Effector memory CD8-positive, alpha-beta T cell (primary cell): ENCODE results near the gene PPP2R2C.

Experiments used
- ATAC-seq: fragments of 150-1000 bp; cut with Tn5 transposase; replicated peaks from 2 replicates; pipeline ENCODE4 v1.10.0; 2021; ENCODE audit warnings: mild to moderate bottlenecking, moderate library complexity
- DNase-seq, 3 experiments: peaks; one replicate each; pipeline ENCODE4 v3.0.0; 2021
- H3K27ac Mint-ChIP-seq, 2 donors: one replicate each; pipeline ENCODE4 v1.8.0; 2022; ENCODE audit warnings: mild to moderate bottlenecking in 2 of 2, mixed read lengths in 2 of 2, moderate library complexity in 2 of 2
- H3K27me3 Mint-ChIP-seq, 2 donors: one replicate each; pipeline ENCODE4 v1.8.0; 2022; ENCODE audit warnings: mixed read lengths in 2 of 2
- H3K36me3 Mint-ChIP-seq: one replicate; pipeline ENCODE4 v1.8.0; 2022; ENCODE audit warnings: mild to moderate bottlenecking, moderate library complexity, mixed read lengths; ENCODE audit not compliant: insufficient read depth
- H3K4me1 Mint-ChIP-seq, 2 donors: one replicate each; pipeline ENCODE4 v1.8.0; 2022; ENCODE audit warnings: low read depth in 2 of 2, mixed read lengths in 2 of 2
- H3K4me3 Mint-ChIP-seq, 2 donors: one replicate each; pipeline ENCODE4 v1.8.0; 2022; ENCODE audit warnings: mild to moderate bottlenecking in 2 of 2, mixed read lengths in 2 of 2, moderate library complexity in 2 of 2
- H3K9me3 Mint-ChIP-seq, 2 donors: one replicate each; pipeline ENCODE4 v1.8.0; 2022; ENCODE audit warnings: mixed read lengths in 2 of 2

PPP2R2C gene

DNA sequence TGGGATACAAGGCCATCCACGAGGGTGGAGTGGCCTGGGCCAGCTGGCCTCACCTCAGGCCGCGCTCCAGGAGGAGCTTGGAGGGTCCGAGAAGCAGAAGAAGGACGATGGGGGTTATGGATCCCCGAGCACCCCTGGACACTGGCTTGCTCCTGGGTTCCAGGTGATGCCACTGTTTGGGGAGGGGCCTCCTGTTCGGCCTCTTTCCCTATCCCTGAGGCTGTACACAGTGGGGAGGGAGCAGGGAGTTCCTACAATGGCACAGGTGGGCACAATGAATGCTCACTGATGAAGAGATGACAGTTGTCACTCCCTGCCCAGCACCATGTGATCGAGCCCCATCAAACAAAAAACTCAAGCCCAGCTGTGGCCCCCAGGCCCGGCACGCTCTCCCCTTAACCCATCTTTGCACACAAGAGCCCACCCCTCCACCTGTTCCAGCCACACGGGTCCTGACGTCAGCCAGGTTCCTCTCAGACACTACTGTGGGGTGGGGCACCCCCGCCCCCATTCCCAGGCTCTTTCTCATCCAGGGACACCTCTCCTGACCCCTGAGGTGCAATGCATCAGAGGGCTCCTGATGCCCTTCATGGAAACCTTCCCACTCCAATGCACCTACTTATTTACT is 132.5 kb downstream of the PPP2R2C start:
- Mint-ChIP-seq H3K4me3 (no peak overlapping the region), H3K9me3 (no peaks in the 10 kb centered on the region), H3K4me1 (peaks cover 33 to 36% of the 10 kb centered on the region in 2 donors), H3K27ac (no peak overlapping the region), H3K27me3 (peaks cover 4 to 41% of the 10 kb centered on the region in 2 donors), H3K36me3 (peaks cover 9% of the 10 kb centered on the region)
- ATAC-seq (no peak), DNase-seq (no peak)

DNA sequence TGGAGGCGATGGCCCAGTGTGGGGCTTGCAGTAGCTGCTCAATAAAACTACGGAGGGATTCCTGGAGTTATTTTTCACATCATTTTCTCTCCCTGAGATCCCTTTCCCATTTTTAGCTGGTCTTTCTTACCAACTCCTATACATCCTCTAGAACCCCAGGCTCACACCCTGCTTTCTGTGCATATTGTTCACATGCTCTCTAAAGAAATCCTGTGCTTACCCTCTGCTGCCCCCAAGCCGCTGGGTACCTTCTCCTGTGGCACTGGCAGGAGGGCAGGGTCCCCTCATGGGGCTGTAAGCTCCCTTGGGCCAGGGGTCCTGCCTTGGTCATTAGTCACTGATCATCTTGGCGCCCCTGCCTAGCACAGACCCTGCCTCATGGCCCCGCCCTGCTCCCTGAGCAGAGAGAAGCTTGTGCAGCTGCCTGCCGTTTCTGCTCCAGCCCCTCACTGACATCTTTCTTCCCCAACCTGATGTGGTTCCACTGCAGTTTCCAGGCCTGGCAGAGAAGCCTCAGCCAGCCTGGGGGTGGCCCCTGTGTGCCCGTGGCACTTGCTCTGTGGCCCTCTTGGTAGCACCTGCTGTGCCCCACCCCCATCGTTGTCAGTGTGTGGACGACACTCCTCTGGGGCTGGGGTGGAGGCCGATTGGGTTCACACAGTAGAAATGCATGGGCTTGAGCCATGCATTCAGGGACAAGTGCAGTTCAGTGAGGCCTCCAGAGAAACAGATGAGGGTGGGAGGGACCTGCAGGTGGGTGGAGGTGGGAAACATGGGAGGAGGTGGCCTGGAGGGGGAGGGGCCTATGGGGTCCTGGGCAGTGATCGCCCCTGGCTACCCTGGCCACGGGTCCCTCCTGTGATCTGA is 133.2 kb downstream of the PPP2R2C start:
- Mint-ChIP-seq H3K4me3 (peak overlapping the region; percentile 81 to 83), H3K4me1 (peaks cover 36 to 38% of the 10 kb centered on the region in 2 donors), H3K27ac (peak overlapping the region in 1 of 2 donors; percentile 53), H3K27me3 (peaks cover 6 to 46% of the 10 kb centered on the region in 2 donors), H3K36me3 (peaks cover 9% of the 10 kb centered on the region), H3K9me3 (no peaks in the 10 kb centered on the region)
- DNase-seq = no peak
- no peak for ATAC-seq

DNA sequence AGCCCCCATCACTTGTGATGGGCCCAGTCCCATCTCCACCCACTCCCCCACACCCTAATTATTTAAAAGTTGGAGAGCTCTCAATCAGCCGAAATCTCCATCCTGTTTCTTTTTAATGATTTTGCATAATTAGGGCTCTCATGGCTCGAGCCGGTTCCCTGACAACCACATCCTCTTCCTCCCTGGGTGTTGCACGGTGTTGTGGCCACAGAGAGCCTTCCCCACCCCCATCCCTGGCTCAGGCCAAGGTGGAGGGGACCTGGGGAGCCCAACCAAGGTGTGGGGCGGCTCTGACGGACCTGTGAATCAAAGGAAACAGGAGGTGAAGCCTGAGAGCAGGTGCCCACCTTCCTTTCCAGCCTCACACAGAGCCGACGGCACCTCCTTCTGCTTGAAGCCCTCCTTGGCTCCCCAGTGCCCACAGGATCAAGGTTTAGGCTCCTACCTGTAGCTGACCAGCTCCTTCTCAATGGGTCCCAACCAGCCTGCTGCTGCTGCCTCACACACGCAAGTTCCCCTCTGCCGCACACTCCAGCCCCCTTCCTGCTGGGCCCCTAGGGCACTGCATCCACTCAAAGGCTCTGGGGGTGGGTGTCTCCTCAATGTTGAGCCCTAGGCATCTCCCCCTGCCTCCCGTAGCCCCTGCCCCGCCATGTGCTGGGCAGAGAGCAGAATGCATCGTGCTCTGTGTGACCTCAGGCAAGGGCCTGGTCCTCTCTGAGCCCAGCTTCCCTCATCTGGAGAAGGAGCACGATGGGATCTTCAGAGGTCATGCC is 134.1 kb downstream of the PPP2R2C start:
- Mint-ChIP-seq H3K36me3 (peaks cover 9% of the 10 kb centered on the region), H3K4me3 (peak overlapping the region; percentile 81 to 83), H3K27me3 (peaks cover 6 to 46% of the 10 kb centered on the region in 2 donors), H3K9me3 (no peaks in the 10 kb centered on the region), H3K27ac (peak overlapping the region; percentile 80 to 90), H3K4me1 (peaks cover 36 to 38% of the 10 kb centered on the region in 2 donors)
- DNase-seq (peak in 1 of 3 experiments; percentile 23), ATAC-seq (peak; percentile 76)

DNA sequence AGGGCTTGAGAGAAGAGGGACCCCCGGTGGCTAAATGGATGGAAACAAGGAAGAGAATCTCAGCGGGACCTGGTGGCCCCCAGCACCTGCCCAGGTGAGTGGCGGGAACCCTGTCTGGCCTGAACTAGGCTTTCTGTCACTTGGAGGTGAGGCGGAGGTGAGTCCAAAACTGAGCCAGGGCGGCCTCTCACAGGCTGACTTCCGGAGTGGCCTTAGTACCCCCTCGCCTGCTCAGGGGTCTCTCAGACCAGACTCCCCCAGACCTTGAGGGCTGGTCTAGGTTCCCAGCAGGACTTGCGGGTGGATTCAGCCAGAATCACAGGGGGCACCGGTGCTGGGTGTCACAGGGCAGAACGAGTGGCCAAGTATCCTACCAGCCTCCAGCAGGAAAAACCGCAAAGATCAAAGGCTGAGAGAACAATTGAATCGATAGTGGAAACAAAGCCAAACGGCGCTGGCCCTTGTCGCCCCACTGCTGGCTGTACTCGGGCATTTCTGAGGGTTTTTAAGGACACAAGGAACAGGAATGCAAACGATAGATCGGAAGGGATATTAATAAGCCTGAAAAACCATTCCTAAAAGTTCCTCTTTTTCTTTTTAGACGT is 135.0 kb downstream of the PPP2R2C start:
- no peak for DNase-seq
- no peaks in the 10 kb centered on the region for H3K9me3 Mint-ChIP-seq
- peak overlapping the region; percentile 80 to 90 for H3K27ac Mint-ChIP-seq
- peaks cover 36 to 42% of the 10 kb centered on the region in 2 donors for H3K4me1 Mint-ChIP-seq
- no peak for ATAC-seq
- peaks cover 9% of the 10 kb centered on the region for H3K36me3 Mint-ChIP-seq
- peak overlapping the region; percentile 81 to 83 for H3K4me3 Mint-ChIP-seq
- H3K27me3 Mint-ChIP-seq = peaks cover 6 to 46% of the 10 kb centered on the region in 2 donors

DNA sequence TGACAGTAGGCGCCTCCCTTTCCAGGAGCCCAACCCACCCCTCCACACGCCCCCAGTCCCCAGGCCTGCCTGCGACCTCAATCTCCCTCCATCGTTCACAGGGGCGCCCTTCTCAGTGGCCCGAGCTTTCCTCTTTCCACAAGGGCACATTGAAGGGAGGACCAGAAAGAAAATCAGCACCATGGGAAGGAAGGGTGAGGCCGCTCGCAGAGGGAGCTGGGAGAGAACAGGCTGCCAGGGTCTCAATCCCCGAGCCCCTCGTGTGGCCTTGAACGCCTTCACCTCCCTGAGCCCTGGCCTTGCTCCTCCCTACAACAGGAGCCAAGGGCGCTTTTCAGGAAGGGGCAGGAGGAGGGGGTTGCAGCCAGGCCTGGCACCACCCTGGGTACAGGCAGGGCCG is 136.2 kb downstream of the PPP2R2C start:
- Mint-ChIP-seq H3K36me3 (peaks cover 9% of the 10 kb centered on the region), H3K4me3 (no peak overlapping the region), H3K27ac (no peak overlapping the region), H3K9me3 (no peaks in the 10 kb centered on the region), H3K4me1 (peaks cover 38 to 42% of the 10 kb centered on the region in 2 donors), H3K27me3 (peaks cover 6 to 46% of the 10 kb centered on the region in 2 donors)
- no peak for DNase-seq
- no peak for ATAC-seq

DNA sequence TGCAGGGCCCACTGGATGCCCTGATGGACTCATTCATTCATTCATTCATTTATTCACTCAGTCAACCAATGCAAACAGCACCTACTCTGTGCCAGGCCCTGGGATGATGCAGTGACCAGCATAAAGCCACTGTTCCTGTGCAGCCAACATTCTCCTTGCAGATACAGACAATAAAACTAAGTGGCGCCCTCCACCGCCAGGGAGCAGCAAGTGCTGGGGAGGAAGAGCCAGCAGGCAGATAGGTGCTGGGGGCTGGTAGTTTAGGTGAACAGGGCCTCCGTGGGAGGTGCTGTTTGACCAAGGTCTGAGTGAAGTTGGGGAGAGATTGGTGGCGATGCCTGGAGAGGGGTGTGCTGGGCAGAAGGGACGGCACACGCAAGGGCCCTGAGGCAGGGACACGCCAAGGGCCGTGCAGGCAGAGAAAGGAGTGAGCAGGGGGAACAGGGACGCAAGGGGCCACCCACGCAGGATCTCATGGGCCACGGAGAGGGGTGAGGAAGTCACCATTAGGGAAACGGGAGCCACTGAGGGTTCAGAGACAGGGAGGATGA is 137.3 kb downstream of the PPP2R2C start:
- ATAC-seq (no peak), DNase-seq (no peak)
- Mint-ChIP-seq H3K9me3 (no peaks in the 10 kb centered on the region), H3K27ac (peak overlapping the region in 1 of 2 donors; percentile 8), H3K27me3 (peaks cover 6 to 38% of the 10 kb centered on the region in 2 donors), H3K4me3 (no peak overlapping the region), H3K4me1 (peaks cover 35 to 37% of the 10 kb centered on the region in 2 donors), H3K36me3 (peaks cover 9% of the 10 kb centered on the region)

DNA sequence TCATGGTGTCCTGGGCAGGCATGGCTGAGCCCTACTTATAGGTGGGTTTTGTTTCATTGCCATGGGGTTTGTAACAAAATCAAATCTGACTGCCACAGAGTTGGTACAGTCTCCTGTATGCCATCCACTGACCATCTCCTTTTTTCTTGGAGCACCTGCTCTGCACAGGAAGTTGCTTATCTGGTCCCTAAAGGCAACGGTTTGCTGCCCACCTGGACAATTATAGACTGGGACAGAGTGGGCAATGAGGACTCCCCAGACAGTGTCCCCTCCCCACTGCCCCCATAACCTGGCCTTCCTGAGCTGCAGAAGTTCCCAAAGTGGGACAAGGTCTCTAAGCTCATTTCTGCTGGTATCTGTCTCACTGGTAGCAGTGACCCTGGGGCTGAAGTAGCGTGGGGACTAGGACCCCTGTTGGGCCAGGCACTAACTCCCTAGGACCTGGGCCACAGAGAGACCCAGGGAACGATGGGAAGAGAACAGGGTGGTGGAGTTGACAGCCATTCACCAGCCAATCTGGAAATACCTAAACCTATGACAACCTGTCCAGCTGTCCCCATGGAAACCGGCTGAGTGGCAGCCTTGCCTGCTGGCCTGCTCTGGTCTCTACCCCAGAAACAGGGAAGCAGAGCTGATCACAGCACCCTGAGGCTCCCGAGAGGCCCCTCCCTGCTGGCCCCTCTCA is 138.1 kb downstream of the PPP2R2C start:
- ATAC-seq = no peak
- H3K27ac Mint-ChIP-seq = peak overlapping the region in 1 of 2 donors; percentile 8
- peaks cover 6 to 31% of the 10 kb centered on the region in 2 donors for H3K27me3 Mint-ChIP-seq
- DNase-seq = no peak
- H3K9me3 Mint-ChIP-seq = no peaks in the 10 kb centered on the region
- H3K4me3 Mint-ChIP-seq = no peak overlapping the region
- peaks cover 32 to 36% of the 10 kb centered on the region in 2 donors for H3K4me1 Mint-ChIP-seq
- H3K36me3 Mint-ChIP-seq = peaks cover 7% of the 10 kb centered on the region

DNA sequence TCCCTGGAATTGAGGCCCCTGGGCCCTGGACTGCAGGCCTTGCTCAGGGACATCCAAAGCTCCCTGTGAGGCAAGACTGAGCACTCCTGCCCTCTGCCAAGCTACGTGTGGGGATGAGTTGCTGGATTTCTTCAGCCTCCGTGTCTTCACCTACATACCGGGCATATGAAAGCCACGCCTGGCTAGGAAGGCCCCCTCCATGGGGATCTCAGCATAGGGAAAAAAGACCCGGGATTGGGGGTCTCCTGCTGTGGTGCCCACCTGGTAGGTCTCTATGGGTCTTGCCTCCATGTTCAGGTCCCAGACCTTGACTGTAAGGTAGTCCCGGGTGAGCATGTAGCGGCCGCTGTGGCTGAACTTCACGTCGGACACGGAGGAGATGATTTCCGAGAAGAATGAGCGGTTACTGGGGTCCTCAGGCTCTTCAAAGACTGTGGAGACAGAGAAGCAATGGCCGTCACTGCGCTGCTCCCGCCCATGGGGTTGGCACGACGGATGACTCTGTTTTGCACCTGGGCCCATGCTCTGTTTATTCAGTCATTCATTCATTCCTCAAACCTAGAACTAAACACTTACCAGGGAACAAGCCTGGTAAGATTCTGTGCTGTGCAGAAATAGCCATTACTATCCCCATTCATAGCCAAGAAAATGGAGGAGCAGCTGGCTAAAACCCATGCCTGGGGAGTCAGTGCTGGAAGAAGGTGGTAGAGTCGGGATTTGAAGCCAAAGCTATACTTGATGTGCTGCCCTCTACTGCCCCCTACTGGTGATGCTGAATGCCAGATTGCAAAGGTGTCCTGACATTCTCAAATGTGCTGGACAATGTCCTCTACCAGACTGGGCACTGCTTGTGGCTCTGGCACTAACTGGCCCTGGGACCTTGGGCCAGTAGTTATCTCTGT is 138.9 kb downstream of the PPP2R2C start:
- Mint-ChIP-seq H3K27me3 (peaks cover 7 to 30% of the 10 kb centered on the region in 2 donors), H3K9me3 (no peaks in the 10 kb centered on the region), H3K4me1 (peaks cover 25 to 28% of the 10 kb centered on the region in 2 donors), H3K4me3 (no peak overlapping the region), H3K36me3 (peaks cover 4% of the 10 kb centered on the region), H3K27ac (no peak overlapping the region)
- ATAC-seq = no peak
- no peak for DNase-seq

DNA sequence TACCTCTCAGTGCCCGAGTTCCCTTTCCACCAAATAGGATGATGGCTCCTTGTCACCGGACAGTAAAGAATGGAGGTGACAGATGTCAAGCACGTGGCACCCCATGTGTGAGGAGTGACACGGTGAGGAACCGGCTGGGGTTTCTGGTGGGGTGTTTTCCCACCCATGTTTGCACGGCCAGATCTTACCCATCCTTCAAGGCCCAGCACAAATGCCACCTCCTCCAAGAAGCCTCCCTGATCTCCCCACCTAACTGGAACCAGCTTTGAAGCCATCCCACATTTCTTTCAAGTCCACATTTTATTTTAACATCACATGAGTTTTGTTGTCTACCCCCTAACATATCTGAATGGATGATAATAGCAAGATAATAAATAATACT is 139.8 kb downstream of the PPP2R2C start:
- H3K9me3 Mint-ChIP-seq = no peaks in the 10 kb centered on the region
- peaks cover 16 to 32% of the 10 kb centered on the region in 2 donors for H3K27me3 Mint-ChIP-seq
- no peak for ATAC-seq

DNA sequence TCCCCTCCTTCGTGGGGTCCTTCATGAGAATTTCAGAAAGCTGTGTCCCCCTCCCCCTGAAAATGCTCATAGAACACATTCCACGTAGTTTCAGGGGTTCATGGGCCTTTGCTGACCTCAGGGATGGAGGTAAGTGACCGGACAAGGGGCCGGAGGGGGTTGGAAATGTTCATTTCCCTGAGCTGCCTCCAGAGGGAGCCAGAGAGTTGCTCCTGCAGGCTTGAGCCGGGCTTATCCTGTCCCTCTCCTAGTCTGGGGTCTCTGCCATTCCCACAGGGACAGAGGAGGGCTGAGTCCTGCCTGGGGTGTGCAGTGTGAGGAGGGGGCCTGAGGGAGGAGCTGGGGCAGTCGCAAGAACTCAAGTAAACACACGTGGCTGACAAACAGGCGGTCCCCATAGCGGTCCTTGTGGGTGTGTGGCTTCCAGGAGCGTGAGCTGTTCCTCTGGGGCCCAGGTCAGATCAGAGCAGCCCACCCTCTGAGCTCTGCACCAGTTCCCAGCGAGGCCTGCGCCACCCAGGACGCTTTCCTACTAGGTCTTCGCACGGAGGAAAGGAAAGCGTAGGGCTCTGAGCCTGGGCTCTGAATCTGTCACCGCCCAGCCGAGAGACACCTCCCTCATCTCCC is 140.3 kb downstream of the PPP2R2C start:
- Mint-ChIP-seq H3K27ac (no peak overlapping the region), H3K36me3 (no peaks in the 10 kb centered on the region), H3K9me3 (no peaks in the 10 kb centered on the region), H3K27me3 (peaks cover 17 to 30% of the 10 kb centered on the region in 2 donors), H3K4me1 (peaks cover 14 to 15% of the 10 kb centered on the region in 2 donors), H3K4me3 (no peak overlapping the region)
- ATAC-seq = peak; percentile 14
- peak in 2 of 3 experiments; percentile 19 to 33 for DNase-seq

More for the DNA sequence above, 139.8 kb downstream of the PPP2R2C start:
- no peak overlapping the region for H3K4me3 Mint-ChIP-seq
- H3K36me3 Mint-ChIP-seq = no peaks in the 10 kb centered on the region
- H3K4me1 Mint-ChIP-seq = peaks cover 19 to 20% of the 10 kb centered on the region in 2 donors
- no peak for DNase-seq
- no peak overlapping the region for H3K27ac Mint-ChIP-seq

DNA sequence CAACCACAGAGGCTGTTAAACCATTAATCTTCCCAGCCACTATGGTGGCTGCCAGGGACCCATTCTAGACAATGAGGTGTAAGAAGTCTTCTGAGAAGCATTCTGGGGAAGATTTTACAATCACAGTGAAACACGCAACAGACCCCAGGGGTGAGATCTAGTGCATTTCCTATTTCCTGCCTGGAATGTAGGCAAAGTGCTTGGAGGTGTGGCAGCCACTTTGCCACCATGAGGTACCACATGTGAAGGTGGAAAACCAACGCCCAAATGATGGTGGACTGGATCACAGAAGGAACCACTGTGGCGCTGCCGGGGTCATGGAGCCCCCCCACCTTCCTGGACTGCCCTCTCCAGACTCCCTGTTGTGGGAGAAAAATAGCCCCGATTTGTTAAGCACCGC is 140.9 kb downstream of the PPP2R2C start:
- H3K36me3 Mint-ChIP-seq = no peaks in the 10 kb centered on the region
- no peak overlapping the region for H3K27ac Mint-ChIP-seq
- H3K4me1 Mint-ChIP-seq = peaks cover 10 to 13% of the 10 kb centered on the region in 2 donors
- no peaks in the 10 kb centered on the region for H3K9me3 Mint-ChIP-seq
- ATAC-seq = no peak
- no peak for DNase-seq
- H3K4me3 Mint-ChIP-seq = no peak overlapping the region
- H3K27me3 Mint-ChIP-seq = peaks cover 17 to 31% of the 10 kb centered on the region in 2 donors
